NCI-H69 (cell line): Measurements from ENCODE around the gene UBA5.
"Not testable (repeated sequence)": the region's sequence is repeated elsewhere in the genome, so short reads cannot be mapped to it uniquely, and the experiment has no call there.

Source experiments
- DNase-seq: peaks from one replicate; lab custom pipeline; 2025; lab: John Stamatoyannopoulos, UW

Gene UBA5

DNA sequence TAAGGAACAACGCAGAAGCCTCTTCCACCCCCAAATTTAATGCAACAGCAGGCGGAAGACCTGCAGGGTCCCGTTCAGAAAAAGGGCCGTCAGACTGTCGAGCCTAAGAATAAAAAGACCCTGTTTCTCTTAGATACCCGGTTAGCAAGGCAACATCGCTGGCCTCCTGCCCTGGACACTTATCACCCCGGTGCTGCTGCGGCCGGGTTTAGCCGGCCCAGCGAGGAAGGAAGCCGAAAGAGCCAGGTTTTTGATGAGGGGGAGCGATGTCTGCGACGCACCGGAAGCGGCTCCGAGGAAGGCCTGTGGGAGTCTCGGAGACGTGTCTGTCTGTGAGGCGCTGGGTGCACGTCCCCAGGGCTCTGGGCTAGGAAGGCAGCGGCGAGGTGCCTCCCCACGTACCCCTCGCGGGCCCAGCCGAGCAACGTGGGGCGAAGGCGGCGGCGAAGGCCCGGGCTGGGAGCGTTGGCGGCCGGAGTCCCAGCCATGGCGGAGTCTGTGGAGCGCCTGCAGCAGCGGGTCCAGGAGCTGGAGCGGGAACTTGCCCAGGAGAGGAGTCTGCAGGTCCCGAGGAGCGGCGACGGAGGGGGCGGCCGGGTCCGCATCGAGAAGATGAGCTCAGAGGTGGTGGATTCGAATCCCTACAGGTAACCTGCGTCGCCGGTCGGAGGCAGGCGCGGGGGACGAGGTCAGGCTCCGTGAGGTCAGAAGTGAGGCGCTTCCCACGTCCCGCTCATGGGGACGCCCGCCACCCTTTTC, at the start of gene UBA5:
TSS of gene UBA5 (plus strand) at position 278 of the 759 bp plus-strand sequence. CDS start at position 487, 209 bp downstream.
- peak; percentile 69 for DNase-seq

GRCh38 chr3:132615301-132615700, 44.8 kb upstream of the UBA5 start:
- not testable (repeated sequence) for DNase-seq

DNA sequence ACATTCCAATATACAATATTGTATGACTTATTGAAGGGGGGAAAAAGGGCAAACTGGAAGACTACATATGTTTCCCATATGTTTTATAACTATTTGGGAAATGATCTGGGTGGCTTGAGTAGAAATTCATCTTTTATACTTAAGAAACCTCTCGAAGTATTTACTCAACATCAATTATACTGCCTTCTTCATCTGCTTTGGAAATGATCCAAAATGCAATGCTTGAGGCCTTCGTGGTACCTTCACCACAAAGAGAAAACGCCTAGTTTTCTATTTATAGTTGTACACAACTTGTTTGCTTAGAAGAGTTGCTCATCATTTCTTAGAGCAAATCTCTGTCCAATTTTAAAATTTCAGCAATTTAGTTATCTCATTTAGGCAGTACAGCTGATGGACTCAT, 44.2 kb upstream of the UBA5 start:
- no peak for DNase-seq

DNA sequence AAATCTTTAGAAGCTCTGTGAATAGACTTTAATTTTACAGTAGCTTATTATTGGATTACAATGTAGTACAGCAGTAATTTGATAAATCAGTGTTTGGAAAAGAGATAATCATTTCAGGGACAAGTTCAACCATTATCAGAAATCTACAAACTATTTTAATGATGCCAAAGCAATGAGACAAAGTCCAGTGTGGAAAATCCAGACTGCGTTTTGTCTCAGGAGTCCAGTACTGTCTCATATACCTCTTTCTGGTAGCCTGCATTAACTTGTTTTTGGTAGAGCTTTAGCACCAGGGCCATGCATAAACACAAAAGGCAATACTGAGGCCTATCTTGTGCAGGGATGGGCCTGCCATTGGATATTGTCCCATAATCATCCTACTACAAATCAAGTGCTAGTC, 43.3 kb upstream of the UBA5 start:
- no peak for DNase-seq

DNA sequence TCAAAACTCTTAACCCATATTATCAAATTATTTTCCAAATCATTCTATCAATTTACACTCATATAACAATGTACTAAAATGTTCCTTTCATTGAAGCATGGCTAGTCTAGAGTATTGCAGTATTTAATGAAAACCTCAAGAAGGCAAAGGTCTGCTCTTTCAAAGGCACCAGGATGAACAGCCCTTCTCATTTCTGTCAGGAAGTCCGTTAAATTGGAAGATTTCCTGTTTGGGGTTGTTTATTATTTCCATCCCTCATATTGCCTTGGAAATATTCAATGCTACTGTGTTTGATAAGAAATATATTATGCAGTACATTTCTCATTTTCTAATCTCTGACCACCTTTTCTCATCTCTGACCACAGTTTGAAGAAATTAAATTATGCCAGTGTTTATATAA, 38.0 kb upstream of the UBA5 start:
- no peak for DNase-seq

DNA sequence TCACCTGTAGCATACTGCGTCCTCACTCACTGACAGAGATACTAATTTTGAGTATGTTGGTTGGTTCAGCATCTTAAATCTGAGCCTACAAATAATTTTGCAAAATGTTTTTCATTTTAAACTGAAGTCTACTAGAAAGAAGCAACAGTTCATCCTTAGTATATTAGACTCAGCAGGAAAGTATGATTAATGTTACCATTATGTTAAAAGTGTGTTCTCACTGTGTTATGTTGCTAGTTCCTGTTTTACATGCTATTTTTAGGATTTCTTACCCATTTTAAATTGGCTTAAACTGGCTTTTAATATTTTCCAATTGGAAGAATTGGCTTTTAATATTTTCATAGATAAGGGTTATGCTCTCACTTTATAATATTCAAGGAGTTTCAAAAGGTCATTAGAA, 37.4 kb upstream of the UBA5 start:
- no peak for DNase-seq

DNA sequence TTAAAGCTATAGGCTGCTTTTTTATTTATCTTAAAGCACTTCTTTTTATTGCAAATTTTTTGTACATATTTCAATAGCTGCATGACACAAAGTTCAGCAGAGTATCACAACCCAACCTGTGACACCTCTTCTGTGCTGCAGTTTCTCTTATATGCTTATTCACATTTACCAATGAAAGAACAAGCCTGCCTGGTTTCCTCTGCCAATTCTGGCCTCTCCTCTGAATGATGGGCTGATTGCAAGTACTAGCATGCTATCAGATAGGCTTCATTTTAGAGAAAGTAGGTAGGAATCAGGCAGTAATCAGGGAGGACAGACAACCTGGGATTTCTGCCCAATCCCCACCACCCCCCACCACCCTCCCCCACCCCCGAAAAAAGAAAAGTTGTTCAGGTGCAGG, 36.5 kb upstream of the UBA5 start:
- no peak for DNase-seq

- no peak for DNase-seq
Observed at GRCh38 chr3:132624790-132625189, 35.3 kb upstream of the UBA5 start.

DNA sequence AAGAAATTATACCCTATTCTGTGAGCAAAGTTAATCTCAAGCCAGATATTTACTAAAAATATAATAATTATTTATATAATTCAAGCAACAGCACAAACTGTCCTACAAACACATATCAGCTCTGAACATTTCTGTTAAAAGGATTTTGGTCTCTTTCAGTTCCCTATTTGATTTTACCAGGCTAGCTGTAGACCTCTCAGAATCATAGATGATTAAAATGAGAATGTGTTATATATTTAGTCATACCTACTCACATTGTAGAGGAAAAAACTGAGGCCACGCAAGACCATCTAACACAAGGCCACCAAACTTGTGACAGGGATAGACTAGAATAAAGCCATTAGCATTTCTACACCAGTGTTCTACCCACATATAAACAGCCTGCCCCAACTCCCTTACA, 34.5 kb upstream of the UBA5 start:
- DNase-seq, result no peak

- DNase-seq, result peak; percentile 6
Observed at GRCh38 chr3:132626955-132627354, 33.2 kb upstream of the UBA5 start.

GRCh38 chr3:132628157-132628556, 32.0 kb upstream of the UBA5 start:
- no peak for DNase-seq

DNA sequence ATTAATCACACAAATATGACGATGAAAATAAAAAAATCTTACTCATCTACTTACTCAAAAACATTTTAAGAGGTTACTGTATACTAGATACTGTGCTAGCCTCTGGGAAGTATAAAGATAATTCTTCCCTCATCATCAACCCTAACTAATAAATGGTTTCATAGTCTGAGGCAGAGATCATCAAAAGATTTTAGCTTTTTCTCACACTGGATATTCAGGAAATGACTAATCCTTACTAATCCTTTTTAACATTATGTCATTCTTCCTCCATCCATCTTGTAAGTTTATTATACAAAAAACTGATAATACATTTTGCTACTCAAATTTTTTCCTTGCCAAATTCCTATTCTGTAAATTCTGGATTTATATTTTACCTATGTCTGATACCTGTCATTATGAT, 30.2 kb upstream of the UBA5 start:
- no peak for DNase-seq

GRCh38 chr3:132630612-132631011, 29.5 kb upstream of the UBA5 start:
- no peak for DNase-seq

GRCh38 chr3:132635052-132635451, 25.1 kb upstream of the UBA5 start:
- no peak for DNase-seq

DNA sequence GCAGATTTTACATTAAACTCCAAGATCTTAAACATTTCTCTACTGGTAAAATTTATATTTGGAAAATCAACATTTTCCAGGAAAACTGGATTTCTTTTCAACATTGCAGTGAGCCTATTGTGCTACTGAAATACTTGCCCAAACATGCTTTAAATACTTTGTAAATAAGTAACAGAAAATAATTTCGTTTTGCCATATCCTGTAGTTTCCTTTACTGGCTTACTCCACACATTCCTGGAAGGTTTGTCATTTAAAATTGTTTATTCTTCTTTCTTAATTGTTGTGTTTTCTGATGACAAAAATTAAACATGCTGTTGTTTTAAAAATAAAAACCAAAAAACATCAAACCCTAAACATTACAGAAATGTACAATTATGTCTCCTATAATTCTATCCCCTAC, 22.5 kb upstream of the UBA5 start:
- no peak for DNase-seq

DNA sequence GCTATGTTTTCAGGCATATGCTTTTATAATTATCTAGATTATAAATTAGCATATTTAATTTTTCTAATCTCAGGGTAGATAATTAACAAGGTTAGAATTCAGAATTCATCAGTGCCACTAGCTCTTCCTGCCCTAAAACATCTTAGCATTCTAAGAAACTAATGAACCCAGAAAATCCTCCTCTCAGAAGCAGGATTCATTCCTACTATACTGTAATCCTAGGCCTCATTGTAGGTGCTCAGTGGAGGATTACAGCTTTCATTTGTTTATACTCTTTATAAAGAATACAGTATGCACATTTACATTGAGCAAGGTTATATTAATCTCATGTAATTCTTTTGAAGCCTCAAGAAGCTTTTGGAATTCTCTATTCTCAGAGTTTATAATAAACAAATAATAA, 21.4 kb upstream of the UBA5 start:
- DNase-seq, result no peak

DNA sequence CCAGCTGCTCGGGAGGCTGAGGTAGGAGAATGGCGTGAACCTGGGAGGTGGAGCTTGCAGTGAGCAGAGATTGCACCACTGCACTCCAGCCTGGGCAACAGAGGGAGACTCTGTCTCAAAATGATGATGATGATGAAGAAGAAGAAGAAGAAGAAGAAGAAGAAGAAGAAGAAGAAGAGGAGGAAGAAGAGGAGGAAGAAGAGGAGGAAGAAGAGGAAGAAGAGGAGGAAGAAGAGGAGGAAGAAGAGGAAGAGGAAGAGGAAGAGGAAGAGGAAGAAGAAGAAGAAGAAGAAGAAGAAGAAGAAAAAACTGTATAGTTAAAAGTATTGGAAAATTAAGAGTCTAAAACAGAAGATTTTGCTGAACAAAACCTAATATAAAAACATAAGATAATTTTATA, 18.7 kb upstream of the UBA5 start:
- DNase-seq, result not testable (repeated sequence)

GRCh38 chr3:132641837-132642538, 18.1 kb upstream of the UBA5 start:
- peak; percentile 37 for DNase-seq

GRCh38 chr3:132642539-132642847, 17.6 kb upstream of the UBA5 start:
- DNase-seq, result no peak

GRCh38 chr3:132643366-132643765, 16.8 kb upstream of the UBA5 start:
- no peak for DNase-seq

- no peak for DNase-seq
Observed at GRCh38 chr3:132645058-132645457, 15.1 kb upstream of the UBA5 start.

DNA sequence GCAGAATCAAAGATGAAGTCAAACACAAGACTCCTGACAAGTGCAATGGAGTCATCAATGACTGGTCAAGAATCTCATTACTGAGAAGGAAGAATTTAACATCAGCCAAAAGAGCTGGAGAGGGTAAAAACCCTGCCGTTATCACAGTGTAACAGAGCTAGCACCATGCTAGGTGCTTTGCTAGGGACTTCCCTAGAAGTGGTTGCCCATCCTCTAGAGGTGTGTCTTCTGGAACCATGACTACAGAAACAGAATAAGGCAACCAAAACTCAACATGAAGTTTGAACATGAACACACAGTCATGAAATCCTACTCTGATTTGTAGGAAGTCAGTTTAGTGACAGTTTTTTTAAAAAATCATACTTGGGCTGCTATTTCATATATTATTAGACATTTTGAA, 10.0 kb upstream of the UBA5 start:
- no peak for DNase-seq

- no peak for DNase-seq
Observed at GRCh38 chr3:132652640-132653270, 7.4 kb upstream of the UBA5 start.
